ENCODE measurements around the gene TBL1X.

GRCh38 chrX:9765737-9766097 is 300.9 kb downstream of the TBL1X start, which contains the start of gene GPR143:
- no peak for TF ChIP-seq CTCF (IDR thresholded peaks at IDR 0.05)
- TF ChIP-seq POLR2AphosphoS5 (IDR thresholded peaks at IDR 0.05; ENCODE audit: low read depth, low read length), result no peak
- TF ChIP-seq REST (IDR thresholded peaks at IDR 0.05; ENCODE audit: insufficient read depth in 1 of 2, low read depth in 2 of 2, low read length in 1 of 2), result no peak
- no peak for TF ChIP-seq TCF7L2 (IDR thresholded peaks at IDR 0.05; ENCODE audit: low read depth, low read length)
- TF ChIP-seq SIN3A (IDR thresholded peaks at IDR 0.05; ENCODE audit: borderline replicate concordance, insufficient read depth, low read depth, low read length), result no peak
